ENCODE measurements around the gene CLCN4.

Gene CLCN4

GRCh38 chrX:10212395-10212794 lies 55.6 kb downstream of the CLCN4 start:
- Histone ChIP-seq H3K27me3 (ENCODE audit: insufficient read depth, low read length) (no peaks in the 10 kb centered on the region), H3K4me2 (ENCODE audit: low read length) (no peak overlapping the region), H3K9me2 (ENCODE audit: low read depth, low read length) (no peaks in the 10 kb centered on the region), H3K9ac (ENCODE audit: low read length) (no peak overlapping the region), H3K4me3 (ENCODE audit: low read depth, low read length, poor library complexity, severe bottlenecking) (no peak overlapping the region), H3K36me3 (ENCODE audit: insufficient read depth, low read length) (no peaks in the 10 kb centered on the region), H2AFZ (ENCODE audit: low read length) (no peak overlapping the region), H4K20me1 (ENCODE audit: insufficient read depth, low read length) (no peaks in the 10 kb centered on the region), H3K9me3 (ENCODE audit: low read length) (no peaks in the 10 kb centered on the region), H3F3A (ENCODE audit: insufficient read depth, low read length) (no peaks in the 10 kb centered on the region), H3K27ac (ENCODE audit: low read depth, low read length, poor library complexity, severe bottlenecking) (no peak overlapping the region), H3K4me1 (ENCODE audit: insufficient read depth, low read length, severe bottlenecking) (no peaks in the 10 kb centered on the region), H3K79me2 (ENCODE audit: insufficient read depth, low read length) (no peaks in the 10 kb centered on the region)
- TF ChIP-seq EZH2 (IDR thresholded peaks at IDR 0.05; ENCODE audit: borderline replicate concordance, low read length) (no peak), CTCF (IDR thresholded peaks at IDR 0.05; ENCODE audit: low read length) (no peak)

GRCh38 chrX:10213716-10214115 lies 56.9 kb downstream of the CLCN4 start:
- no peak overlapping the region for H3K4me2 ChIP-seq (ENCODE audit: low read length)
- no peak overlapping the region for H2AFZ ChIP-seq (ENCODE audit: low read length)
- no peaks in the 10 kb centered on the region for H3K4me1 ChIP-seq (ENCODE audit: insufficient read depth, low read length, severe bottlenecking)
- H3K4me3 ChIP-seq (ENCODE audit: low read depth, low read length, poor library complexity, severe bottlenecking) = no peak overlapping the region
- no peak for TF ChIP-seq EZH2 (IDR thresholded peaks at IDR 0.05; ENCODE audit: borderline replicate concordance, low read length)
- no peak for TF ChIP-seq CTCF (IDR thresholded peaks at IDR 0.05; ENCODE audit: low read length)
- no peaks in the 10 kb centered on the region for H3K9me2 ChIP-seq (ENCODE audit: low read depth, low read length)
- no peaks in the 10 kb centered on the region for H3K9me3 ChIP-seq (ENCODE audit: low read length)
- no peaks in the 10 kb centered on the region for H3F3A ChIP-seq (ENCODE audit: insufficient read depth, low read length)
- H3K27me3 ChIP-seq (ENCODE audit: insufficient read depth, low read length) = no peaks in the 10 kb centered on the region
- H4K20me1 ChIP-seq (ENCODE audit: insufficient read depth, low read length) = no peaks in the 10 kb centered on the region
- no peaks in the 10 kb centered on the region for H3K79me2 ChIP-seq (ENCODE audit: insufficient read depth, low read length)
- H3K27ac ChIP-seq (ENCODE audit: low read depth, low read length, poor library complexity, severe bottlenecking) = no peak overlapping the region
- H3K36me3 ChIP-seq (ENCODE audit: insufficient read depth, low read length) = no peaks in the 10 kb centered on the region
- H3K9ac ChIP-seq (ENCODE audit: low read length) = no peak overlapping the region

GRCh38 chrX:10216208-10216607 lies 59.4 kb downstream of the CLCN4 start:
- H3K27me3 ChIP-seq (ENCODE audit: insufficient read depth, low read length) = no peaks in the 10 kb centered on the region
- H3K9me3 ChIP-seq (ENCODE audit: low read length) = no peaks in the 10 kb centered on the region
- no peaks in the 10 kb centered on the region for H3K4me1 ChIP-seq (ENCODE audit: insufficient read depth, low read length, severe bottlenecking)
- no peaks in the 10 kb centered on the region for H3K79me2 ChIP-seq (ENCODE audit: insufficient read depth, low read length)
- H3F3A ChIP-seq (ENCODE audit: insufficient read depth, low read length) = no peaks in the 10 kb centered on the region
- H4K20me1 ChIP-seq (ENCODE audit: insufficient read depth, low read length) = no peaks in the 10 kb centered on the region
- TF ChIP-seq CTCF (IDR thresholded peaks at IDR 0.05; ENCODE audit: low read length) (no peak), EZH2 (IDR thresholded peaks at IDR 0.05; ENCODE audit: borderline replicate concordance, low read length) (no peak)
- no peak overlapping the region for H3K27ac ChIP-seq (ENCODE audit: low read depth, low read length, poor library complexity, severe bottlenecking)
- H2AFZ ChIP-seq (ENCODE audit: low read length) = no peak overlapping the region
- no peaks in the 10 kb centered on the region for H3K36me3 ChIP-seq (ENCODE audit: insufficient read depth, low read length)
- no peak overlapping the region for H3K4me2 ChIP-seq (ENCODE audit: low read length)
- H3K9ac ChIP-seq (ENCODE audit: low read length) = no peak overlapping the region
- no peak overlapping the region for H3K4me3 ChIP-seq (ENCODE audit: low read depth, low read length, poor library complexity, severe bottlenecking)
- H3K9me2 ChIP-seq (ENCODE audit: low read depth, low read length) = no peaks in the 10 kb centered on the region

All from OCI-LY1 (cell line).